Erythroblast (primary cell): ENCODE data around the gene AGTRAP.

Experiments
- GATA1 ChIP-seq: IDR thresholded peaks from 2 replicates; pipeline ENCODE4 v1.6.1; 2011; ENCODE audit warnings: low read depth, mild to moderate bottlenecking, control low read depth, low read length, moderate library complexity
- POLR2A ChIP-seq: IDR thresholded peaks from 2 replicates; pipeline ENCODE4 v1.6.1; 2011; ENCODE audit warnings: mild to moderate bottlenecking, low read length

DNA sequence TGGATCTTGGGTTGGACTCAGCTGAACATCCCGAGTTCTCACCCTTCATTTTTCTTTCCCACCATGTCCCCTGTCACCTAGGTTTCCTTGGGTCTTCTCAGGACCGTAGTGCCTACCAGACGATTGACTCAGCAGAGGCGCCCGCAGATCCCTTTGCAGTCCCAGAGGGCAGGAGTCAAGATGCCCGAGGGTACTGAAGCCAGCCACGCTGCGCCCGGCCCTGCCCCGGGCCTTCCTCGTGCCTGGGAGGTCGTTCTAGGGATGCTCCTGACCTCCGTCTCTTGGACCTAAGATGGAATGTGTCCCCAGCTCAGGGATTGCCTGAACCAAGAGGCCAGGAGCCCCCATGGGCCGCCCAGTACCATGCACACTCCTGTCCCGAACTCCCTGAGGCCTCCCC lies 14.1 kb downstream of the AGTRAP start:
- TF ChIP-seq POLR2A = no peak
- TF ChIP-seq GATA1 = no peak
